Sigmoid colon (tissue), 4 donors: ENCODE data around the gene YPEL1.

Experiments
- CTCF ChIP-seq, 4 experiments: fragments of 450-650 bp in 3 of 4; fragments of 200-600 bp in 1 of 4; IDR thresholded peaks; one replicate each; pipeline ENCODE4 v1.5.1; 2016 to 2019; ENCODE audit warnings: antibody characterized with exemption in 4 of 4, mild to moderate bottlenecking in 3 of 4, moderate library complexity in 2 of 4
- EP300 ChIP-seq, 4 donors: sonication (generic); formaldehyde crosslinking; IDR thresholded peaks; one replicate each; pipeline ENCODE4 v1.6.1; 2017; ENCODE audit warnings: antibody characterized with exemption in 4 of 4
- POLR2AphosphoS5 ChIP-seq, 4 donors: sonication (generic); formaldehyde crosslinking; IDR thresholded peaks; one replicate each; pipeline ENCODE4 v1.6.1; 2017; ENCODE audit warnings: antibody characterized with exemption in 4 of 4

DNA sequence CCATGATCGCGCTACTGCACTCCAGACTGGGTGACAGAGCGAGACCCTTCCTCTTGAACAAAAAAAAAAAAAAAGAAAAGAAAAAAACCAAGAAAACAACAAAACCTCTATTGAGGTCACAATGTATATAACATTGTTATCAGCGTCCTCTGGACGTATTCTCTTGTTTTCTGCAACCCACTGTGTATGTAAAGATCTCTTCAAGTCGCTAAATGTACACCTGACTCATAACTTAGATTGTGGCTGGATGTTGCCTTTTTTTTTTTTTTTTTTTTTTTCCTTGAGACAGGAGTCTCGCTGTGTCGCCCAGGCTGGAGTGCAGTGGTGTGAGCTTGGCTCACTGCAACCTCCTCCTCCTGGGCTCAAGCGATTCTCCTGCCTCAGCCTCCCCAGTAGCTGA lies 1.4 kb upstream of the YPEL1 start:
- no peak for TF ChIP-seq CTCF (IDR thresholded peaks at IDR 0.05)
- no peak for TF ChIP-seq EP300 (IDR thresholded peaks at IDR 0.05)
- TF ChIP-seq POLR2AphosphoS5 (IDR thresholded peaks at IDR 0.05): no peak
